Stimulated activated CD8-positive, alpha-beta memory T cell treated with anti-CD3 and anti-CD28 coated beads, Interleukin-2, amount 100 ng/mL, for 48 hours (primary cell): Measurements from ENCODE around the gene NOL4L.

Experiments used
- DNase-seq, 2 donors: peaks; one replicate each; pipeline ENCODE4 v3.0.0-alpha.2; 2020; ENCODE audit warnings: low read depth in 2 of 2

Gene NOL4L

GRCh38 chr20:32526125-32526524 is 59.0 kb downstream of the NOL4L start:
- no peak for DNase-seq

GRCh38 chr20:32524829-32525501 is 60.2 kb downstream of the NOL4L start:
- DNase-seq = no peak

- DNase-seq = no peak
Observed at GRCh38 chr20:32523613-32524213, 61.4 kb downstream of the NOL4L start.

- no peak for DNase-seq
Observed at GRCh38 chr20:32522776-32523612, 62.1 kb downstream of the NOL4L start.

- DNase-seq = no peak
Observed at GRCh38 chr20:32522526-32522775, 62.7 kb downstream of the NOL4L start.

- DNase-seq = no peak
Observed at GRCh38 chr20:32521780-32522525, 63.2 kb downstream of the NOL4L start.

GRCh38 chr20:32520927-32521203 is 64.3 kb downstream of the NOL4L start:
- DNase-seq = no peak

GRCh38 chr20:32519381-32519730 is 65.8 kb downstream of the NOL4L start:
- DNase-seq = no peak

- no peak for DNase-seq
Observed at GRCh38 chr20:32518593-32519380, 66.3 kb downstream of the NOL4L start.

GRCh38 chr20:32517914-32518592 is 67.1 kb downstream of the NOL4L start:
- DNase-seq = no peak

GRCh38 chr20:32517518-32517873 is 67.6 kb downstream of the NOL4L start:
- no peak for DNase-seq

GRCh38 chr20:32516583-32517517 is 68.3 kb downstream of the NOL4L start:
- no peak for DNase-seq

GRCh38 chr20:32515631-32516101 is 69.5 kb downstream of the NOL4L start:
- no peak for DNase-seq

- no peak for DNase-seq
Observed at GRCh38 chr20:32514760-32515159, 70.4 kb downstream of the NOL4L start.

GRCh38 chr20:32513031-32513866 is 71.9 kb downstream of the NOL4L start:
- no peak for DNase-seq

- no peak for DNase-seq
Observed at GRCh38 chr20:32512047-32512385, 73.1 kb downstream of the NOL4L start.

GRCh38 chr20:32511358-32512046 is 73.6 kb downstream of the NOL4L start:
- DNase-seq = no peak

- DNase-seq = no peak
Observed at GRCh38 chr20:32510601-32511357, 74.4 kb downstream of the NOL4L start.
